CD4-positive, alpha-beta T cell treated with Interferon alpha-2 for 1 hour (primary cell): ENCODE measurements around the gene RBM24.
"Not testable (repeated sequence)": the region's sequence is repeated elsewhere in the genome, so short reads cannot be mapped to it uniquely, and the experiment has no call there.

Experiments used
- DNase-seq, 2 donors: peaks; one replicate each; pipeline ENCODE4 v3.0.0-alpha.2; 2020 to 2022

Gene RBM24

GRCh38 chr6:17292600-17293133 lies 11.5 kb downstream of the RBM24 start:
- DNase-seq, result no peak

GRCh38 chr6:17293395-17293794 lies 12.2 kb downstream of the RBM24 start:
- no peak for DNase-seq

GRCh38 chr6:17297271-17298080 lies 16.3 kb downstream of the RBM24 start:
- no peak for DNase-seq

- DNase-seq, result no peak
Measured at GRCh38 chr6:17298257-17298656, 17.1 kb downstream of the RBM24 start.

GRCh38 chr6:17299222-17299621 lies 18.1 kb downstream of the RBM24 start:
- DNase-seq, result no peak

GRCh38 chr6:17299750-17300149 lies 18.6 kb downstream of the RBM24 start:
- no peak for DNase-seq

- no peak for DNase-seq
Measured at GRCh38 chr6:17300637-17301036, 19.5 kb downstream of the RBM24 start.

- DNase-seq, result no peak
Measured at GRCh38 chr6:17303444-17303843, 22.3 kb downstream of the RBM24 start.

GRCh38 chr6:17305219-17306001 lies 24.2 kb downstream of the RBM24 start:
- DNase-seq, result no peak

- no peak for DNase-seq
Measured at GRCh38 chr6:17311595-17312311, 30.6 kb downstream of the RBM24 start.

- not testable (repeated sequence) for DNase-seq
Measured at GRCh38 chr6:17313238-17313637, 32.1 kb downstream of the RBM24 start.

GRCh38 chr6:17313971-17314370 lies 32.8 kb downstream of the RBM24 start:
- no peak for DNase-seq

GRCh38 chr6:17315262-17315661 lies 34.1 kb downstream of the RBM24 start:
- no peak for DNase-seq

- no peak for DNase-seq
Measured at GRCh38 chr6:17318435-17319165, 37.4 kb downstream of the RBM24 start.

- not testable (repeated sequence) for DNase-seq
Measured at GRCh38 chr6:17320266-17320665, 39.1 kb downstream of the RBM24 start.

- DNase-seq, result no peak
Measured at GRCh38 chr6:17331238-17331637, 50.1 kb downstream of the RBM24 start.

GRCh38 chr6:17334265-17334664 lies 53.1 kb downstream of the RBM24 start:
- DNase-seq, result no peak

GRCh38 chr6:17336425-17336824 lies 55.3 kb downstream of the RBM24 start:
- no peak for DNase-seq

- DNase-seq, result no peak
Measured at GRCh38 chr6:17339308-17339670, 58.1 kb downstream of the RBM24 start.

- DNase-seq, result no peak
Measured at GRCh38 chr6:17341117-17341805, 60.1 kb downstream of the RBM24 start.

GRCh38 chr6:17341891-17342290 lies 60.7 kb downstream of the RBM24 start:
- no peak for DNase-seq

GRCh38 chr6:17343215-17343614 lies 62.1 kb downstream of the RBM24 start:
- DNase-seq, result no peak
